ENCODE measurements around the gene F2RL3. TPM values are rescaled to one million over a fixed set of nuclear protein-coding genes. Genes with fewer than 3 reads are reported as not detected.

Gene F2RL3
- total and polyA plus RNA-seq, 2 of the 8 experiments (the other 6 are each of a cell fraction or from before 2014, with no cell fraction given), result not detected

- no peak for TF ChIP-seq HDAC2 (IDR thresholded peaks at IDR 0.05; ENCODE audit: borderline replicate concordance in 1 of 2, low read depth in 2 of 2, low read length in 2 of 2)
- no peak for TF ChIP-seq YY1 (IDR thresholded peaks at IDR 0.05; ENCODE audit: low read depth, low read length)
- TF ChIP-seq SIRT6 (IDR thresholded peaks at IDR 0.05; ENCODE audit: low read length), result no peak
- no peak for TF ChIP-seq JUND (IDR thresholded peaks at IDR 0.05; ENCODE audit: low read length)
- TF ChIP-seq SP1 (IDR thresholded peaks at IDR 0.05; ENCODE audit: low read depth, low read length), result no peak
These were observed 7.8 kb upstream of the F2RL3 start (continued) for GRCh38 chr19:16880884-16881554.

Data from H1 (cell line).